ENCODE data around the gene CWC22.

The CWC22 gene

DNA sequence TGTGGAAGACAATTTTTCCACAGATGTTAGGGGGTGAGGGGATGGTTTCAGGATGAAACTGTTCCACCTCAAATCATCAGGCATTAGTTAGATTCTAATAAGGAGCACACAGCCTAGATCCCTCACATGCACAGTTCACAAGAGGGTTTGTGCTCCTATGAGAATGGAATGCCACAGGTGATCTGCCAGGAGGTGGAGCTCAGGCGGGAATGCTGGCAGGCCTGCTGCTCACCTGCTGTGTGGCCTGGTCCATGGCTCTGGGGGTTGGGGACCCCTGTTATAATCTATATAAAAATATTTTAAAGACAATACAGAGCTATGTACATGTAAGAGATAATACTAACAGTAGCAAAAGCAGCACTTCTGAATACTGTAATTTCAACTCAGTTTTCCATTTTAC, 19.2 kb downstream of the CWC22 start:
- no peak for DNase-seq (ENCODE audit: low read depth in 1 of 2, low spot score in 1 of 2)
- Histone ChIP-seq H3K27ac (replicated peaks) (no peak overlapping the region), H3K4me3 (replicated peaks; ENCODE audit: insufficient read depth, low read length) (no peak overlapping the region), H3K27me3 (ENCODE audit: insufficient read depth, poor library complexity, severe bottlenecking) (no peaks in the 10 kb centered on the region)
- TF ChIP-seq, protein P1, sequence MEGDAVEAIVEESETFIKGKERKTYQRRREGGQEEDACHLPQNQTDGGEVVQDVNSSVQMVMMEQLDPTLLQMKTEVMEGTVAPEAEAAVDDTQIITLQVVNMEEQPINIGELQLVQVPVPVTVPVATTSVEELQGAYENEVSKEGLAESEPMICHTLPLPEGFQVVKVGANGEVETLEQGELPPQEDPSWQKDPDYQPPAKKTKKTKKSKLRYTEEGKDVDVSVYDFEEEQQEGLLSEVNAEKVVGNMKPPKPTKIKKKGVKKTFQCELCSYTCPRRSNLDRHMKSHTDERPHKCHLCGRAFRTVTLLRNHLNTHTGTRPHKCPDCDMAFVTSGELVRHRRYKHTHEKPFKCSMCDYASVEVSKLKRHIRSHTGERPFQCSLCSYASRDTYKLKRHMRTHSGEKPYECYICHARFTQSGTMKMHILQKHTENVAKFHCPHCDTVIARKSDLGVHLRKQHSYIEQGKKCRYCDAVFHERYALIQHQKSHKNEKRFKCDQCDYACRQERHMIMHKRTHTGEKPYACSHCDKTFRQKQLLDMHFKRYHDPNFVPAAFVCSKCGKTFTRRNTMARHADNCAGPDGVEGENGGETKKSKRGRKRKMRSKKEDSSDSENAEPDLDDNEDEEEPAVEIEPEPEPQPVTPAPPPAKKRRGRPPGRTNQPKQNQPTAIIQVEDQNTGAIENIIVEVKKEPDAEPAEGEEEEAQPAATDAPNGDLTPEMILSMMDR (IDR thresholded peaks at IDR 0.05; ENCODE audit: insufficient read depth, low read length): no peak
- TF ChIP-seq, protein P2, sequence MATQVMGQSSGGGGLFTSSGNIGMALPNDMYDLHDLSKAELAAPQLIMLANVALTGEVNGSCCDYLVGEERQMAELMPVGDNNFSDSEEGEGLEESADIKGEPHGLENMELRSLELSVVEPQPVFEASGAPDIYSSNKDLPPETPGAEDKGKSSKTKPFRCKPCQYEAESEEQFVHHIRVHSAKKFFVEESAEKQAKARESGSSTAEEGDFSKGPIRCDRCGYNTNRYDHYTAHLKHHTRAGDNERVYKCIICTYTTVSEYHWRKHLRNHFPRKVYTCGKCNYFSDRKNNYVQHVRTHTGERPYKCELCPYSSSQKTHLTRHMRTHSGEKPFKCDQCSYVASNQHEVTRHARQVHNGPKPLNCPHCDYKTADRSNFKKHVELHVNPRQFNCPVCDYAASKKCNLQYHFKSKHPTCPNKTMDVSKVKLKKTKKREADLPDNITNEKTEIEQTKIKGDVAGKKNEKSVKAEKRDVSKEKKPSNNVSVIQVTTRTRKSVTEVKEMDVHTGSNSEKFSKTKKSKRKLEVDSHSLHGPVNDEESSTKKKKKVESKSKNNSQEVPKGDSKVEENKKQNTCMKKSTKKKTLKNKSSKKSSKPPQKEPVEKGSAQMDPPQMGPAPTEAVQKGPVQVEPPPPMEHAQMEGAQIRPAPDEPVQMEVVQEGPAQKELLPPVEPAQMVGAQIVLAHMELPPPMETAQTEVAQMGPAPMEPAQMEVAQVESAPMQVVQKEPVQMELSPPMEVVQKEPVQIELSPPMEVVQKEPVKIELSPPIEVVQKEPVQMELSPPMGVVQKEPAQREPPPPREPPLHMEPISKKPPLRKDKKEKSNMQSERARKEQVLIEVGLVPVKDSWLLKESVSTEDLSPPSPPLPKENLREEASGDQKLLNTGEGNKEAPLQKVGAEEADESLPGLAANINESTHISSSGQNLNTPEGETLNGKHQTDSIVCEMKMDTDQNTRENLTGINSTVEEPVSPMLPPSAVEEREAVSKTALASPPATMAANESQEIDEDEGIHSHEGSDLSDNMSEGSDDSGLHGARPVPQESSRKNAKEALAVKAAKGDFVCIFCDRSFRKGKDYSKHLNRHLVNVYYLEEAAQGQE (IDR thresholded peaks at IDR 0.05; ENCODE audit: insufficient replicate concordance, low read depth): no peak
- TF ChIP-seq POLR2AphosphoS5 (IDR thresholded peaks at IDR 0.05; ENCODE audit: low read depth): no peak
- TF ChIP-seq SPI1 (IDR thresholded peaks at IDR 0.05; ENCODE audit: borderline replicate concordance, low read depth): no peak
- no peak for TF ChIP-seq GABPA (IDR thresholded peaks at IDR 0.05; ENCODE audit: low read depth)

DNA sequence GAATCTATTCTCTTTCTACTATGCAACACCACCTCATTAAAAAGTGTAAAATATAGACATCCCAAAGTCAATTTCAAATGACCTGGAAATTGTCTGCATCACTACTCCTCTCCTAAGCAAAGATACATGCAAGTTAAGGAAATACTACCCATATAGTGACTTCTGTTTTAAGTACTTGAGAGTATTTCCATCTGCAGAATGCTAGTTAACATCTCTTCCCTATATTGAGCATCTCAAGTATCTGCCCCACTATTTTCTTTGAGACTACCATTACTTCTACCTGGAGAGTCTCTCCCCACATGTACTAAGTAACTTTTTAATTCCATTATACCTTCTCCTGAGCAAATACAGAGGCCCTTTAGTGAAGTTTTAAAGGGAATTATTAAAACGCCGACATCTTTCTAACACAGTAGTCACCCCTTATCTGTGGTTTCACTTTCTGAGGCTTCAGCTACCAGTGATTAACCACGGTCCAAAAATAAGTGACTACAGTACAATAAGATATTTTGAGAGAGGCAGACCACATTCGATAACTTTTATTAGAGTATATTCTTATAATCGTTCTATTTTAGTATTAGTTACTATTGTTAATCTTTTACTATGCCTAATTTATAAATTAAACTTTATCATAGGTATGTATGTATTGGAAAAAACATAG, 21.8 kb downstream of the CWC22 start:
- H3K27ac ChIP-seq (replicated peaks): no peak overlapping the region
- no peaks in the 10 kb centered on the region for H3K27me3 ChIP-seq (ENCODE audit: insufficient read depth, poor library complexity, severe bottlenecking)
- DNase-seq (ENCODE audit: low read depth in 1 of 2, low spot score in 1 of 2): no peak
- H3K4me3 ChIP-seq (replicated peaks; ENCODE audit: insufficient read depth, low read length): no peak overlapping the region
- TF ChIP-seq, protein P2 (IDR thresholded peaks at IDR 0.05; ENCODE audit: insufficient replicate concordance, low read depth): no peak
- TF ChIP-seq SPI1 (IDR thresholded peaks at IDR 0.05; ENCODE audit: borderline replicate concordance, low read depth) (no peak), GABPA (IDR thresholded peaks at IDR 0.05; ENCODE audit: low read depth) (no peak), POLR2AphosphoS5 (IDR thresholded peaks at IDR 0.05; ENCODE audit: low read depth) (no peak)
- TF ChIP-seq, protein P1 (IDR thresholded peaks at IDR 0.05; ENCODE audit: insufficient read depth, low read length): no peak

DNA sequence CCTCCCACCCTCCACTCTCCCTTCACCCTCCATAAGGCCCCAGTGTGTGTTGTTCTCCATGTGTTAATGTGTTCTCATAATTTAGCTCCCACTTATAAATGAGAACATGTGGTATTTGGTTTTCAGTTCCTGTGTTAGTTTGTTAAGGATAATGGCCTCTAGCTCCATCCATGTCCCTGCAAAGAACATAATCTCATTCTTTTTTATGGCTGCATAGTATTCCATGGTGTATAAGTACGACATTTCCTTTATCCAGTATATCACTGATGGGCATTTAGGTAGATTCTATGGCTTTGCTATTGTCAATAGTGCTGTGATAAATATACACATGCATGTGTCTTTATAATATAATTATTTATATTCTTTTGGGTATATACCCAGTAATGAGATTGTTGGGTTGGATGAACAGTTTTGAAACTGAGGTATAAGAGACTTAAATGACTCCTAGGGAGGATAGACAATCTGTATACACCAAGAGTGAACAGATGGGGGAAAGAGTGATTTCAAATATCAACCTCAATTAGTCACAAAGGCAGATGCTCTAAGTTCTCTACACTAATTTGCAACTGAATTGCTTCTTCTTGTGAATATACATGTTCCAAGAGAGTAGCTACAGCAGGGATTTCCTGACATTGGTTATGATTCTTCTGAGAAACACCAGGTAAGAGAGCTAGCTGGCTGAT, 23.7 kb downstream of the CWC22 start:
- TF ChIP-seq POLR2AphosphoS5 (IDR thresholded peaks at IDR 0.05; ENCODE audit: low read depth) (no peak), SPI1 (IDR thresholded peaks at IDR 0.05; ENCODE audit: borderline replicate concordance, low read depth) (no peak), GABPA (IDR thresholded peaks at IDR 0.05; ENCODE audit: low read depth) (no peak)
- TF ChIP-seq, protein P1 (IDR thresholded peaks at IDR 0.05; ENCODE audit: insufficient read depth, low read length): no peak
- TF ChIP-seq, protein P2 (IDR thresholded peaks at IDR 0.05; ENCODE audit: insufficient replicate concordance, low read depth): no peak
- Histone ChIP-seq H3K27me3 (ENCODE audit: insufficient read depth, poor library complexity, severe bottlenecking) (no peaks in the 10 kb centered on the region), H3K4me3 (replicated peaks; ENCODE audit: insufficient read depth, low read length) (no peak overlapping the region), H3K27ac (replicated peaks) (no peak overlapping the region)
- DNase-seq (ENCODE audit: low read depth in 1 of 2, low spot score in 1 of 2): no peak
